ENCODE results near the gene SRCIN1.

The SRCIN1 gene

DNA sequence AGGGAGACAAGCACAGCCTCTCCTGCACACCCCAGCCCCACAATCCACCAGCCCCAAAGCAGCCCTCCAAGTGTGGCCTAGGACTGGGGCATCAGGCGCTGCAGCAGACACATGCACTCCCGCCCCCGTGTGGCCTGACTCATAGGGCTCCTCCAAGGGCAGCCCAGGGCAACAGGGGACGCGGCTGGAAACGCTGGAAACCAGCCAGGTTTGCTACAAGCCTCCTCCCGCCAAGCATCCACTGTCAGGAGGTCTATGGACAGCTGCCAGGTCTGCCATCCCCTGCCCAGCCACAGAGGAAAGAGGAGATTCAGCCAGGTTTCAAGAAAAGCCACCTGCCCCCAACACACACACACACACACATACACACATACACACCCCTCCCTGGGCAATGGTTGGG, 25.8 kb downstream of the SRCIN1 start:
- no peak for DNase-seq

DNA sequence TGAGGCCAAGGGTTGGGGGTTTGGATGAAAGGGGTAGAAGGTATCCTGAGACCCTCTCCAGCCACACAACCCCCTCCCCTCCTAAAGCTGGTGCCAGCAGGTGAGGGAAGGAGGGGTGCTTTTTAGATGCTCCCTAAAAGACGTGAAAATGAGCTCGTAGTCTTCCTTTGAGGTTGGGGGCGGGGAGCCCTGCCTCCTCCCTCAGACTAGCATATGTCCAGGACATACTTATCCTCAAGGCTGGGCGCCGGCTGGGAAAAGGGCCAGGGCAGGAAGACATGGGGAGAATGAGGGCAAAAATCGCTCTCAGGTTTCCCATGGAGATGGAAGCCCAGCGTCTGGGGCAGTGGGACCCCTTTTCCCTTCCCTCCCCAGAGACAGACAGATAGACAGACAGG, 26.7 kb downstream of the SRCIN1 start:
- DNase-seq: no peak

DNA sequence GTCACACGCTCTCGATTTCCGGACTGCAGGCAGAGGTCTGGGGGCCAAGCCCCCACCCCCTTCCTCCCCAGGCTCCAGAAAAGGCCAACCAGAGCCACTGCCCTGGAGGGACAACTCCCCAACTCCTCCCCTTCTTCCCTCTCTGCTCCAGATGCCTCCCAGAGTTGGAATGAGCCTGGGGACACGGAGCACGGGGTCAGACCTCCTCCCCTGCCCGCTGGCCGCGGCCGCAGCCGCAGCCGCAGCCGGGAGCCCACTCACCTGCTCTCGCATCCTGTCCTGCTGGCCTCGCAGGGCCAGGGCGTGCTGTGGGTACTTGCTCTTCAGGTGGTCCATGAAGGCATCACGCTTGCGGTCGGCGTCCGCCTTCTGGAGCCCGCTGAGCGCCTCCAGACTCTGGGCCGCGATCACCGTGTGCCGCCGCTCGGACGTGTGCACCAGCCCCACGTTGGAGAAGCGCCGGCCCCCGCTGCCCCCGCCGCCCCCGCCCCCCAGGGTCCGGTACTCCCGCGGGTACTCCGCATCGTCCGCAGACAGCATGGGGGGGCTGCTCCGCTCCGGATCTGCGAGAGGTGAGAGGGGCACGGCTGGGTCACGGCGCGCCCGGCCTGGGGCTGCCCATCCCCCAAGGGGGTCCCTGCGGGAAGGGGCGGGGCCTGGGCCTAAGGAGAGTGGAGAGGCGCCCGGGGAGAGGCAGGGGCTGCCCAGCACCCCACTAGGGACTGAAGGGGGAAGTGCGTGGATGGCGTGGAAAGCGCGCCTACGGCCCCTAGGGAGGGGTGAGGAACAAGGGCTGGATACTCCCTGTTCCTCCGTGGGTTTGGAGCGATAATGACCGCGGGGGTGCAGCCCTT, 27.3 kb downstream of the SRCIN1 start:
- DNase-seq: no peak

DNA sequence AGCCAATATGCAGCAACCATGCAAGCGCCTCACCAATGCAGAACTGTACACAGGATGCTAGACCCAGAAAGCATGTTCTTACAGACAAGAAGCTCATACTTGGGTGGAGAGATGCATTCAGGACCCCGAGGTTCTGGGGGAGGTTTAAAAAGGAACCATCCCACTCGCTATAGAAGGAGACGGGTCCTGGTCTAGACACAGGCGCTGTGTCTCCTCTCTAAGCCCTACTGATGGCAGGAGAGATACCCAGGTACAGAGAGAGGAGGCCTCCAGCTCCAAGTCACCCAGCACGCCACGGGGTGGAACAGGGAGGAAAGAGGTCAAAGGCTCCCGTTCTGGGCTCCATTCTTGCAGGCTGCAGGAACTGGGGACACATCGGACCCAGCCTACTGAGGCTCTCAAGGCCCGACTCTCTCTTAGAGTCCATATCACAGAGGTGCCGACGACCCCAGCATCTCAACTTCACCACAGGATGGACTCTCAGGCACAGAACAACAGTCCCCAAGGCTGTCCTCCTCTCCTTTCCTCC, 28.0 kb downstream of the SRCIN1 start:
- DNase-seq: no peak

DNA sequence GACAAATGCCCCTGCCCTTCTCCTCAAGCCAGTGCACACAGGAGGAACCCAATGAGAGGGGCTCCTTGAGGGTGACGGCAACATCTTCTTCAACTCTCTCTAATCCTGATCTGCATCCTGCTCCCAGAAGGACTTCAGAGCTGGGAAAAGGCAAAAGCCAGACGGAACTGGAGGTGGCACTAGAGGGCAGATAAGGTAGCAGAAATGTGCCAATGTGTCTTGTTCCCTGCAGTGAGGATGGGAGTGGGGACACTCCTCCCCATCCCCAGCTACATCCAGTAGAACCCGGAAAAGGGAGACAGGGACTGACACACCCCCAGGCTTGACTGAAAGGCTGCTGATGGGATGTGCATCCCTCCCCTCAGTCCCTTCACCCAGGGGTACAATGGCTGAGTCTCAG, 28.5 kb downstream of the SRCIN1 start:
- no peak for DNase-seq

DNA sequence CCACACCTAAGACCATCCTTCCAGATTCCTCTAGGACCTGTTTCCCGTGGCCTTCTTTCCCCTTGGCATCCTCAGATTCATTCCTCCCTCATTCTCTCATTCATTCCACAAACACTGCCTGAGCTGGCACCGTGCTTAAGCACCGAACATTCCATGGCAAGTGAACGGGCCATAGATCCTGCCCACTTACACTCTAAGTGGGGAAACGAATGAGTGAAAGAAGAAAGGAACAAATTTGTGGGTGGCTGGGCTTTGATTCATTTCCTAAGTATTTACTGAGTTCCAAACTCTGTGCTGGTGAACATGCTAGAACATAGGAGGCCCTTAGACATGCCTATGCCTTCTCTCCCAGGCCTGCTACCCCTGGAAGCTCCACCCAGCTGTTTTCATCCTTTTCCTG, 30.0 kb downstream of the SRCIN1 start:
- no peak for DNase-seq

DNA sequence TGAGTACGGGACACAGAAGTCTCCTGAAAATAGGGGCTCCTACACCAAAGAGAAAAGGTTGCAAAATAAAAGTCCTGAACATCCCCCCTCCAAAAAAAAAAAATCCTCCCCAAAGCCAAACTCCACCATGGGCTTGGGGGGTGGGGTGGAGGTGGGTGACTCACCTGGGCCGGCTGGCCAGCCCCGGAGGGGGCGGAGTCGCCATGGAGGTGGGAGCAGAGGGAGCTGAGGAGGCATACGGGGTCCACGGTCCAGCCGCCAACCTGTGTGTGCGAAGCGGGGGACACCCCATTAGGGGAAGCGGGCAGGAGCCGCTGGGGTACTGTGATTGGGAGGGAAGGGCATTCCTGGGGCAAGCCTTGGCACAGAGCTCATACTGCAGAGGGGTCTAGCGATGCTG, 31.0 kb downstream of the SRCIN1 start:
- no peak for DNase-seq

DNA sequence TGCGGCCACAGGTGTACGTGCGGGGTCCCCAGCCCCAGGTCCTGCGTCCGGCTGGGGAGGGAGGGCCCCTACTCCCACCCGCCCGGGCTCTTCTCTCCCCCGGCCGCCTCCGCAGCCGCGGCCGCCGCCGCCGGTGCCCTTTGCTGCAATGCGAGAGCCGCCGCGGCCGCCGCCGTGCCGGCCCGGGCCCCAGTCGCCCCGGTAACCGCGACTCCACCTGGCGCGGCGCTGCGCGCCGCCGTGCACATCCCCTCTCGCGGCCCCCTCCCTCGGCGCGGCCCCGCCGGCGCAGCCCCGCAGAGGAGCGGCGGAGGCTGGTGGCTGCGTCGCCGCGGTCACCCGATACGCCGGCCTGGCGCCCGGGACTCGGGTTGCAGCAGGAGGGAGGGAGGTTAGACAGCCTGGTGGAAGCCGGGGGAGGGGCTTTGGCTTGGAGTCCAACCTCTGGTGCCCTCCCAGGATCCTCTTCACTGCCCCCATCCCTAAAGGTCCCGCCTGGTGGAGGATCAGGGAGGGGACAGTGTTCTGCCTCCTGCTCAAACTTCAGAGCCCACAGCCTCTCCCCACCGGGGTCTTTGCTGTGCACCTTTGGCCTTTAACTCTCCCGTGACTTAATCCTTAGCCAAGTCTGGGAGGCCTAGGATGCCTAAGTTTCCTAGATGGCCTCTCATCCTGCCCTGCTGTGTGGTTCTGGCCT, 32.9 kb downstream of the SRCIN1 start:
- no peak for DNase-seq

DNA sequence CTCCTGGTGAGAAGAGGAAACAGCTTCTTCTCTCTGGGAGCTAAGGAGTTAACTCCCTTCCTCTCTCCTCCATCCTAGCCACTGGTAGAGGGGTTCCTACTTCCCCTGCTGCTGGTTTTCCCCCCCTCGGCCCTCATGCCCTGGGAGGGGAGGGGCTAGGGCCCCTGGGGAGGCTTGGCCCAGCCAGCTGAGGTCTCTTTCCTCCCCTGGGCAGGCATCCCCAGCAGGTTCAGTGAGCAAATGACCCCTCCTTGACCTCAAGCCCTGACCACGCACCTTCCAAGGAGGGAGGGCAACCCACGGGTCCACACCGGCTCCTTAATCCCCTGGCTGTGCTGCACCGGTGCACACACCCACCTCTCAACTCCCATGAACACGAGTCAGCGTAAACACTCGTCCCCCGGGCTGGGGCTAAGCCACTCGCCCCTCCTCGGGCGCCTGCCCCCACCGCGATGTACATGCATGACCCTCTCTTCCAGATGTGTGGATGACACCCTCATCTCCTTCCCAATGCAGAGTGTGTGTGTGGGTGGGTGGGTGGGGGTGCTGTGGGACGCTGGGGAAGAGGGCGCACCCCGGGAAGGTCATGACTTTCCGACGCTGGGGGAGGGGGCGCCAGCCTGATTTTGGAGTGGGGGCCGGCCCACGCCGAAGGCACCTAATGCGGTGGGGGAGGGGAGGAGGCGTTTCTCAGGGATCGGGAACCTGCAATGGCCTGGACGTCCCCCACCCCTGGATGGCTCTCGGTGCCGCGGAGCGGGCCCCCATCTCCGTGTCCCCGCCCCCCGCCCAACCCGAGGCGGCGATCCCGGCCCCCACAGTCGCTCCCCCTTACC, 33.7 kb downstream of the SRCIN1 start:
- no peak for DNase-seq

DNA sequence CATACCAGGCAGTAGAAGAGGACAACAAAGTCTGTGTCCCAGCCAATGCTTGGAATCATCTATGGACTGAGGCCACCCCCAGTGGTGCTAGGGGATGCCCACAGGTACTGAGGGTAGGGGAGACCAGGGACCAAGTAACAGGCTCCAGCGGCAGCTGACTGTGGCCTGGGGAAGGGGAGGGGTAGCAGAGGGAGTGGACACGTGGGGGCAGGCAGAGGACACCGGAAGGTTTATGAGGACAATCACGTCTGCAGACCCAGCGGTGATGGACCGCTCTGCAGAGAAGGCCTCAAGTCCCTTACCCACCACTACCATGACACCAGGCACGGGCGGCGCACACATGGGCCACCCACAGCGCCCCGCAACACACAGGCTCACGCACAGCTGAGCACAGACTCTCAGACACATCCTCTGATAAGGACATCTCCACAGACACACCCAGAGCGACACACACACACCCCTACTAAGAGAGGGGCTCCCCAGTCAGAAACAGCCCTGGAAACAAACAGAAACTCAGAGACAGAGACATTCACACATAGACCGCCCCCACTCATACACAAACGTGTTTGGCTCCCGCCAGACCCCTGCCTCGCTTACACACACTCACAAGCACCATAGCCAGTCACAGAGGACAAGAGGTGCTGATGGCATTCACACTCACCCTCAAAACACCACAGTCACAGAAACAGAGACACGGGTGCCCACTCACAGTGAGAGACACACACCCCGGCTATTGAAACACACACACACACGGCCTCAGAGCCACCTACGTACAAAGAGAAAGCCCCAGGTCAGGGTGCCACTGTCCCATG, 35.8 kb downstream of the SRCIN1 start:
- DNase-seq: no peak

DNA sequence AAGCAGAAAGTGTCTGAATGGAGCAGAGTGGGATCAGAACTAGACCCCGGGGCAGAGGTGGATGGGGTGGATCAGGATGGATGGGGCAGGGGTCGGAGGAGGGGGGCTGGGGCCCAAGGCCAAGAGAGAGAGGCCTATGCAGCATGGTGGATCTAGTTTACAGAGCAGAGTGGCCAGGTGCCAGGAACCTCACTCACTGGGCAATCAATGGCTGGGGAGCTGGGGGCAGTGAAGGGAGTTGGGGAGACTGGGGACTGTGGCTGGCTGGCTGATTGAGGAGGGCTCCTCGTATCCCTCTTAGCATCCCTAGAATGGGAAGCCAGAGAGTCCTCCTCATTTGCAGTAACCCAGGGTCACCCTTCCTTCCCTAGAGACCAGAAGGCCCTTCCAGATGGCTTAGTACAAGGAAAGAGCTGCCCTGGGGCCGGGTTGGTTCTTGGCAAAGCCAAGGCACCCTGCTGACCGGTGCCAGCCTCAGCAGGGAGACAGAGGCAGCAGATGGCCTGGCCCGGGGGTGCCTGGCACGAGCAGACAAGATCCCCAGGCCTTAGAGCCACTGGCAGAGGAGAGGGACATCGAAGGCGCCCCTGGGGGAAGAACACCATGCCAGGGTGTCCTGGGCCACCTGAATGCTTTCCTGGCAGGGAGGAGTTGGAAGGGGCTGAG, 36.8 kb downstream of the SRCIN1 start:
- no peak for DNase-seq

DNA sequence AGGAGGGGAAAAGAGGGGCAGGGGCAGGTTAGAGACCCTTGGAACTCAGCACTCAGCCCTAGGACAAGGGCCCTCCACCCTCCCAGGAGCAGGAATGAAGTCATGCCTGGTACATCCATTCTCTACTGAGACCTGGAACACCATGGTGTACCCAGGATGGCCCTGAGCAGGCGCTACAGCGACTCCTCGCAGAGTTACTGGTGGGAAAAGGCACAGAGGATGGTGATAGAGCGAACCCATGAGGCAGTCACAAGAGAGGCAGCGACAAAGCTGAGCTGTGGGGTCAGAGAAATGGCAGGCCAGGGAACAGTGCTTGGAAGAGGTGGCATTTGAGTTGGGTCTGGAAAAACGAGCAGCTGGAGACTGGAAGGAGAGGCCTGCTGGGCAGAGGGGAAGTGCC, 37.5 kb downstream of the SRCIN1 start:
- no peak for DNase-seq

DNA sequence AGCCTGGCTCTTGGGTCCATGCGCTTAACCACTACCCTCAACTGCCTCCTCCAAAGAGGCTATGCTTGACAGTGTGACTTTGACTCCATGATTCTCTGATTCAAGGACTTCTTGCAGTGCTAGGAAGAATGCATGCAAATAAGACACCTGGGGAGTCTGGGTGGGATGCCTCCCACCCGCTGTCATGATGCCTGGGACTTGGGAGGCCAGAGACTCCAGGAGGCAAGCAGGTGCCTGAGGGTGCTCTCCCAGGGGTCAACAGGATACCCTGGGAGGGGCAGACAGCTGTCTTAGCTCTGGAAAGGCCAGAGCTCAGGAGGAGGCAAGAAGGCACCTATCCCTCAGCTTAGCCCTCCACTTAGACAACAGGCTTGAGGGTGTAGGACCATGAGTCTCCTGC, 38.4 kb downstream of the SRCIN1 start:
- DNase-seq: no peak

DNA sequence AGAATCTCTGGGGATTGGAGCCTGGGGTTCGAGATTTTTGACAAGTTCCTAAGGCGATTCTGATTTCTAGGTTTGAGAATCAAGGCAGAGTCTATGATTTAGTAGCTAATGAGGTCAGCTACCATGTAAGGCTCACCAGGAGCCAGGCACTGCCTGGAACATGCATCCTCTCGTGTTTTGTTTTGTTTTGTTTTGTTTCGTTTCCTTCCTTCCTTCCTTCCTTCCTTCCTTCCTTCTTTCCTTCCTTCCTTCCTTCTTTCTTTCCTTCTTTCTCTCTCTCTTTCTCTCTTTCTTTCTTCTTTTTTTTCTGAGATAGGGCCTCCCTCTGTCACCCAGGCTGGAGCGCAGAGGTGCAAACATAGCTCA, 39.1 kb downstream of the SRCIN1 start:
- no peak for DNase-seq

DNA sequence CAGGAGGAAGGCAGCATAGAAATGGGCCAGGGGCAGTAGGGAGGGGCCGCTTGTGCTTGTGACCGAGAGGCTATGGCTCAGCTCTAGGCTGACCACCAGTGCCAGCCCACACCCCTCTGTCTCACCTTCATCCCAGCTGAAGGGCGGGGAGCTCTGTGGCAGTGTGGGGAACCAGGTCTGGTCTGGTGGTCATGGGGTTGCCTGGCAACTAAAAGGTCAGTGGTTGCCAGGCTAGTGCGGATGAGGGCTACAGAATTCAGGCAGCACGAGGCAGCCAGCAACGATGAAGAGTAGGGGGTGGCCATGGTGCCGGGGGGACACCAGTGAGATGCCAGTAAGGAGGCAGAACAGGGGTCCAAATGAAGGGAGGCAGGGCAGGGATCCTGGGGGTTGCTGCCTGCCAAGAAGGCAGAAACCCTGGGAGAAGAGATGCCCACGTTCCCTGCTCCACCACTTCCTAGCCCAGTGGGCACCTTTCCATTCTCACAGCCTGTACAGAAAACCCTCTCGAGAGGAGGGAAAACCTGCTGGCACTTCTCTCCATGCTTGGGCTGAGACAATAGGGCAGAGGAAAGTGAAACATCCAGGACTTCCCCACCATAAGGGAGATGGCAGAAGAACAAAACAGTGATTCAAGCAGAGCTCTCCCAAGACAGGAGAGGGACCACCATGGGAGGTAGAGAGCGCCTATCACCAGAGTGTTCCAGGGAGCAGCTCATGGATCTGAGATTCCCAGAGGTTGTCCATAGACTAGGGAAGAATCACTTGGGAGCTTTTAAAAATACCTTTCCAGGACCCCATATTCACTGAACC, 39.7 kb downstream of the SRCIN1 start:
- no peak for DNase-seq

DNA sequence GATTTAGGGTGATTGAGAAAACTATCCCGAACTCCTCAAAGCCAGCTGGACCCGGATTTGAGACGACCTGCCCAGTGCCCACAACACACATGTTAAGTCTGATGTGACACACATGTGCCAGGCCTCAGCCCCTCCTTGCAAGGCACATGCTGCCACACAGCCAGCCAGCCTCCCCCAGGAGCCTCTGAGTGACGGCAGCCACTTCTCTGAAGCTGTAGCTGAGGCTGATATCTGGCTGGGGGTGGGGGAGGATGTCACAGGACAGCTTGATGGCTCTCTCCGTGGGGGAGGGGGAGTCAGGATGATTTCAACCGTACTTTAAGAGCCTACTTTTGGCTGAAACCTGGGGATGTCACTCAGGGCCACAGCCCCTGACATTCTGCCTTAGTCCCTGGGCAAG, 40.9 kb downstream of the SRCIN1 start:
- DNase-seq: no peak

DNA sequence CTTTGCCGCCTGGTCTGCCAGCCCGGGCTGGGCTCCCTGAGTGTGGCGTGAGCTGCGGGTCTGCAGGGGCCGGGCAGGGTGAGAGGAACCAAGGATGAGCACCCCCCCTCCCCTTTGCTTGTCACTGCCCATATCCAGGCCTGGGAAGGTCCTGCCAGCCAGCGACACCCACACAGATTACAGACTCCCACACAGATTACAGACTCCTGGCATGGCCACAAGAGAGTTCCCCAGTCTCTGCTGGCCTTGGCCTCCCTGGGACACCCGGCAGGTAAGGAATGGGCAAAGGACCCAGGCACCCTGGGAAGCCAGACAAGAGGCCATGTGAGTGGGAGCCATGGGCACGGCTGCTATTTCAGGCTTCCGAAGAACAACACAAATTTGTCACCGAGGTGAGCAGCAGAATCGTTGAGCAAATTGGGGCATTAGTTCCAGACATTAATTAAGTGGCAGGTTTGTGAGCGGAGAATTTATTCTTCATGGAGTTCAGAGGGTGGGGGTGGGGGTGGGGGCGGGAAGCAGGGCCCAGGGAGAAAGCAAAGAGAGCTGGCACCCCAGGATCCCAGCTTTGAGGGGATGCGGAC, 41.4 kb downstream of the SRCIN1 start:
- DNase-seq: no peak

DNA sequence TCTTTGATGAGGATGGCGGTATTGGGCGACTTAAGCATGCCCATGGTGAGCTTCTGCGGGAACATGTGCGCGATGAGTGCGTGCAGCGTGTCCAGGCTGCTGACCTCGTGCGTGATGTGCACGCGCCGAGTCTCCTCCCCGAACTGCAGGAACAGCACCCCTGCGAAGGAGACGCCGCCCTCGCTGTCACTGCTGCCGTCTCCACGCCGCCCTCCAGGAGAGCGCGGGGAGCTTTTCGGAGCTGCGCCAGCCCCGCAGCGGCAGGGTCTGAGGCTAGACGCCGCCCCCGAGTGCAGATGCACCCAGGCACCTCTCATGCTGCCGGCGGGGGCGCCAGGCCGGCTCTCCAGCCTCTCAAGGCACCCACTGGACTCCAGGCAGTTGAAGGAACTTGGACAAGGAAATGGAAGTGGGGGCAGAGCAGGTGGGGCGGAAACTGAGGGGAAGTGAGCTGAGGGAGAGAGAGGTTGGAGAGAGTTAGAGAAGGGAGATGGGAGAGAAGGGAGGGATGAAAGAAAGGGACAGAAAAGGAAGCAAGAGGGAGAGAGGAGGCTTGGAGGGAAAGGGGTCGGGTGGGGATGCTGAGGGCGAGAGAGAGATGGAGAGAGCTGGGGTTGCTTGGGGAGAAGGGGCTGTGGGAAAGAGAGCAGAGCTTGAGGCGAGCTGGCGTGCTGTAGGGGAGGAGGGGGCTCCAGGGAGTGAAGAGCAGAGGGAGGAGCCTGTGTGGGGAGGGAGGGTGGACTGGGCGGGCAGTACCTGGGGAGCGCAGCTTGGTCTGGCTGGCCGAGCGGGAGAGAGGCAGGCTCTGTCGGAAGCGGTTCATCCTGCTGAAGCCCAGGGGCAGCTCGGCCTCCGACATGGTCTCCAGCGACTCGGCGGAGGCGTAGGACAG, 42.1 kb downstream of the SRCIN1 start:
- no peak for DNase-seq

DNA sequence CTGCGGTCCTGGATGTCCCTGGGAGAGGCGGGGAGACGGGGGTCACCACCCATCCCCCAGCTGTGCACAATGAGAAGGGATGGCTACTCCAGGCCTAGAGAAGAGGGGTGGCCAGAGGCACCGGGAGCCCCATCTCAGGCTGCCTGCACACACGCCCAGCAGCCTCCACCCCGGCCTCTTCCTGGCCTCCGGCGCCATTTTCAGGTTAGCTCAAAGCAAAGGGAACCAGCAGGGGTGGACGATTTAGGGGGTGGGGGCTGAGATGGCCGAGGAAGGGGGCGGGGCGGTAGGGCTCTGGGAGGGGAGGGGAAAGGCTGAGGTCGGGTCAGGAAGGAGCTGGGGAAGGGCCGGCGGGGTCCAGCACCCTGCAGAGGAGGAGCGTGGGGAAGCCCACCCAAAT, 42.8 kb downstream of the SRCIN1 start:
- no peak for DNase-seq

DNA sequence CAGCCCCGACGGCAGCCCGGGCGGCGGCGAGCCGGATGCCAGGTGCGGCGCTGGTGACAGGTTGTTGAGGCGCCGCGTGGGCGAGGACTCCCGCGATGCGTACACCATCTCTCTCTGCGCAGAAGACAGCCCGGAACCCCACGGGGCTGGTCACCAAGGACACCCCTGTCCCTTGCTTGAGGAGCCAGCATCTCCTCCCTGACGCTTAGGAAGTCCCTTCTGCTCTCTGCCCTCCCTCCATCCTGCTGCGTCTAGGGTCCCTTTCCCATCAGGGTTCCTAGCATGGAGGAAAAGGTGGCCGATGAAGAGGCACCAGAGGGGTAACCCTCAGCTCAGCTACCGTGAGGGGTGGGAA, 43.6 kb downstream of the SRCIN1 start:
- DNase-seq: no peak
